Activated CD4-positive, alpha-beta T cell treated with anti-CD3 and anti-CD28 coated beads, Interleukin-2, amount 10 ng/mL, durations not matched to agents 24 days and 14 days (primary cell): Measurements from ENCODE around the gene DYNC1I1. TPM values are rescaled to one million over a fixed set of nuclear protein-coding genes. Genes with fewer than 3 reads are reported as not detected.

Experiments used
- DNase-seq: peaks from one replicate; pipeline ENCODE4 v3.0.0; 2022
- H3K27ac Mint-ChIP-seq: one replicate; pipeline ENCODE4 v1.8.0; 2022; ENCODE audit warnings: mild to moderate bottlenecking, mixed read lengths
- H3K27me3 Mint-ChIP-seq: one replicate; pipeline ENCODE4 v1.8.0; 2022; ENCODE audit warnings: mixed read lengths
- H3K36me3 Mint-ChIP-seq: one replicate; pipeline ENCODE4 v1.8.0; 2022; ENCODE audit warnings: low read depth, mild to moderate bottlenecking, mixed read lengths
- H3K4me1 Mint-ChIP-seq: one replicate; pipeline ENCODE4 v1.8.0; 2021; ENCODE audit warnings: mixed read lengths
- H3K4me3 Mint-ChIP-seq: one replicate; pipeline ENCODE4 v1.8.0; 2022; ENCODE audit warnings: mild to moderate bottlenecking, moderate library complexity, mixed read lengths
- H3K9me3 Mint-ChIP-seq: one replicate; pipeline ENCODE4 v1.8.0; 2021; ENCODE audit warnings: mixed read lengths
- intact Hi-C: fragments of 100-400 bp; cut with micrococcal nuclease; formaldehyde crosslinking; loops from one replicate; pipeline ENCODE4 v1.15.1; 2023
- total RNA-seq: library from RNA; stranded (reverse); gene quantifications from 2 replicates; pipeline ENCODE4 v1.2.3, GENCODE V29; 2022

DYNC1I1 gene
- total RNA-seq, 1 donor from 2014 or later: not detected

- H3K36me3 Mint-ChIP-seq: no peaks in the 10 kb centered on the region
Observed at GRCh38 chr7:95847061-95847460, 74.7 kb downstream of the DYNC1I1 start.

GRCh38 chr7:95859429-95859828 is 87.1 kb downstream of the DYNC1I1 start:
- intact Hi-C loops: no loop called here
- H3K27me3 Mint-ChIP-seq: peaks cover 4% of the 10 kb centered on the region
- H3K36me3 Mint-ChIP-seq: no peaks in the 10 kb centered on the region
- H3K4me1 Mint-ChIP-seq: no peaks in the 10 kb centered on the region
- H3K4me3 Mint-ChIP-seq: no peak overlapping the region
- no peak for DNase-seq
- H3K9me3 Mint-ChIP-seq: no peaks in the 10 kb centered on the region
- no peak overlapping the region for H3K27ac Mint-ChIP-seq

More at GRCh38 chr7:95847061-95847460, 74.7 kb downstream of the DYNC1I1 start:
- no peak for DNase-seq
- no peak overlapping the region for H3K4me3 Mint-ChIP-seq
- no peaks in the 10 kb centered on the region for H3K4me1 Mint-ChIP-seq
- H3K27ac Mint-ChIP-seq: no peak overlapping the region
- H3K27me3 Mint-ChIP-seq: no peaks in the 10 kb centered on the region
- intact Hi-C loops: no loop called here
- no peaks in the 10 kb centered on the region for H3K9me3 Mint-ChIP-seq

GRCh38 chr7:95861041-95861440 is 88.7 kb downstream of the DYNC1I1 start:
- Mint-ChIP-seq H3K4me1 (no peaks in the 10 kb centered on the region), H3K4me3 (no peak overlapping the region), H3K36me3 (no peaks in the 10 kb centered on the region), H3K9me3 (no peaks in the 10 kb centered on the region), H3K27ac (no peak overlapping the region), H3K27me3 (peaks cover 2% of the 10 kb centered on the region)
- intact Hi-C loops: no loop called here
- DNase-seq: no peak

GRCh38 chr7:95863623-95864022 is 91.3 kb downstream of the DYNC1I1 start:
- DNase-seq: no peak
- H3K4me3 Mint-ChIP-seq: no peak overlapping the region
- no peaks in the 10 kb centered on the region for H3K9me3 Mint-ChIP-seq
- no peak overlapping the region for H3K27ac Mint-ChIP-seq
- intact Hi-C loops: no loop called here
- no peaks in the 10 kb centered on the region for H3K36me3 Mint-ChIP-seq
- H3K27me3 Mint-ChIP-seq: peaks cover 2% of the 10 kb centered on the region
- no peaks in the 10 kb centered on the region for H3K4me1 Mint-ChIP-seq

- H3K9me3 Mint-ChIP-seq: no peaks in the 10 kb centered on the region
- H3K36me3 Mint-ChIP-seq: no peaks in the 10 kb centered on the region
- intact Hi-C loops: no loop called here
- DNase-seq: no peak
- H3K27me3 Mint-ChIP-seq: no peaks in the 10 kb centered on the region
- no peak overlapping the region for H3K27ac Mint-ChIP-seq
- no peaks in the 10 kb centered on the region for H3K4me1 Mint-ChIP-seq
- H3K4me3 Mint-ChIP-seq: no peak overlapping the region
Observed at GRCh38 chr7:95865716-95866371, 93.5 kb downstream of the DYNC1I1 start.

GRCh38 chr7:95867309-95867708 is 95.0 kb downstream of the DYNC1I1 start:
- no peaks in the 10 kb centered on the region for H3K4me1 Mint-ChIP-seq
- H3K36me3 Mint-ChIP-seq: no peaks in the 10 kb centered on the region

GRCh38 chr7:95871075-95871848 is 98.9 kb downstream of the DYNC1I1 start:
- H3K9me3 Mint-ChIP-seq: no peaks in the 10 kb centered on the region
- no peak overlapping the region for H3K27ac Mint-ChIP-seq
- H3K4me1 Mint-ChIP-seq: no peaks in the 10 kb centered on the region
- no peaks in the 10 kb centered on the region for H3K36me3 Mint-ChIP-seq
- no peak overlapping the region for H3K4me3 Mint-ChIP-seq
- intact Hi-C loops: loop anchor here (1.0 to 2.0 kb wide), 2 partner anchors 146 to 360 kb away; no protein-coding TSS in a partner anchor
- peak; percentile 63 for DNase-seq
- peaks cover 2% of the 10 kb centered on the region for H3K27me3 Mint-ChIP-seq

More at GRCh38 chr7:95867309-95867708, 95.0 kb downstream of the DYNC1I1 start:
- no peak for DNase-seq
- Mint-ChIP-seq H3K4me3 (no peak overlapping the region), H3K27ac (no peak overlapping the region), H3K9me3 (no peaks in the 10 kb centered on the region), H3K27me3 (peaks cover 2% of the 10 kb centered on the region)
- intact Hi-C loops: no loop called here

- no peaks in the 10 kb centered on the region for H3K4me1 Mint-ChIP-seq
- no peak overlapping the region for H3K4me3 Mint-ChIP-seq
- peaks cover 2% of the 10 kb centered on the region for H3K27me3 Mint-ChIP-seq
- DNase-seq: no peak
- intact Hi-C loops: loop anchor here (1.0 to 2.0 kb wide), 2 partner anchors 147 to 361 kb away; no protein-coding TSS in a partner anchor
- no peak overlapping the region for H3K27ac Mint-ChIP-seq
- H3K36me3 Mint-ChIP-seq: no peaks in the 10 kb centered on the region
- no peaks in the 10 kb centered on the region for H3K9me3 Mint-ChIP-seq
Observed at GRCh38 chr7:95871896-95872295, 99.5 kb downstream of the DYNC1I1 start.

- Mint-ChIP-seq H3K27me3 (peaks cover 6% of the 10 kb centered on the region), H3K36me3 (no peaks in the 10 kb centered on the region), H3K27ac (no peak overlapping the region), H3K9me3 (no peaks in the 10 kb centered on the region), H3K4me1 (no peaks in the 10 kb centered on the region), H3K4me3 (no peak overlapping the region)
- DNase-seq: no peak
- intact Hi-C loops: no loop called here
Observed at GRCh38 chr7:95874129-95874528, 101.8 kb downstream of the DYNC1I1 start.

GRCh38 chr7:95874541-95875265 is 102.3 kb downstream of the DYNC1I1 start:
- Mint-ChIP-seq H3K27me3 (peaks cover 6% of the 10 kb centered on the region), H3K27ac (no peak overlapping the region)
- intact Hi-C loops: no loop called here

GRCh38 chr7:95875519-95875918 is 103.2 kb downstream of the DYNC1I1 start:
- Mint-ChIP-seq H3K9me3 (no peaks in the 10 kb centered on the region), H3K4me1 (no peaks in the 10 kb centered on the region), H3K4me3 (no peak overlapping the region), H3K36me3 (no peaks in the 10 kb centered on the region), H3K27me3 (peaks cover 6% of the 10 kb centered on the region), H3K27ac (no peak overlapping the region)
- intact Hi-C loops: no loop called here
- DNase-seq: no peak

More at GRCh38 chr7:95874541-95875265, 102.3 kb downstream of the DYNC1I1 start:
- no peaks in the 10 kb centered on the region for H3K4me1 Mint-ChIP-seq
- H3K36me3 Mint-ChIP-seq: no peaks in the 10 kb centered on the region
- H3K4me3 Mint-ChIP-seq: no peak overlapping the region
- DNase-seq: no peak
- H3K9me3 Mint-ChIP-seq: no peaks in the 10 kb centered on the region

GRCh38 chr7:95878677-95879076 is 106.3 kb downstream of the DYNC1I1 start:
- intact Hi-C loops: no loop called here
- no peak for DNase-seq
- H3K4me1 Mint-ChIP-seq: no peaks in the 10 kb centered on the region
- peaks cover 4% of the 10 kb centered on the region for H3K27me3 Mint-ChIP-seq
- H3K27ac Mint-ChIP-seq: no peak overlapping the region
- H3K9me3 Mint-ChIP-seq: no peaks in the 10 kb centered on the region
- no peak overlapping the region for H3K4me3 Mint-ChIP-seq
- no peaks in the 10 kb centered on the region for H3K36me3 Mint-ChIP-seq

- intact Hi-C loops: no loop called here
- Mint-ChIP-seq H3K27me3 (peaks cover 4% of the 10 kb centered on the region), H3K36me3 (no peaks in the 10 kb centered on the region), H3K4me3 (no peak overlapping the region), H3K4me1 (no peaks in the 10 kb centered on the region), H3K27ac (no peak overlapping the region), H3K9me3 (no peaks in the 10 kb centered on the region)
- no peak for DNase-seq
Observed at GRCh38 chr7:95881597-95881996, 109.2 kb downstream of the DYNC1I1 start.

GRCh38 chr7:95883217-95883616 is 110.9 kb downstream of the DYNC1I1 start:
- no peak overlapping the region for H3K27ac Mint-ChIP-seq
- H3K4me3 Mint-ChIP-seq: no peak overlapping the region
- intact Hi-C loops: no loop called here

More at GRCh38 chr7:95883217-95883616, 110.9 kb downstream of the DYNC1I1 start:
- Mint-ChIP-seq H3K4me1 (no peaks in the 10 kb centered on the region), H3K9me3 (no peaks in the 10 kb centered on the region), H3K27me3 (peaks cover 4% of the 10 kb centered on the region), H3K36me3 (no peaks in the 10 kb centered on the region)
- no peak for DNase-seq
